H1 (cell line): ENCODE results near the gene SLC28A1. TPM values are rescaled to one million over a fixed set of nuclear protein-coding genes. Genes with fewer than 3 reads are reported as not detected.

ENCODE experiments used
- CTCF ChIA-PET: fragments of 300-600 bp; sonication (Branson Sonifier 250); formaldehyde crosslinking; loops from one replicate; lab custom pipeline; 2021; ENCODE audit not compliant: partially characterized antibody; lab: Charles Lee
- POLR2A ChIA-PET: fragments of 300-600 bp; sonication (Branson Sonifier 250); formaldehyde crosslinking; loops from one replicate; lab custom pipeline; 2021; ENCODE audit warnings: inconsistent platforms; ENCODE audit not compliant: partially characterized antibody; lab: Charles Lee
- DNase-seq, 2 experiments: peaks; one replicate each; pipeline versions ENCODE4 v3.0.0 to v3.0.0-alpha.2; 2010 to 2022; ENCODE audit warnings: low spot score in 2 of 2, low read depth in 1 of 2, mixed read lengths in 1 of 2
- FAIRE-seq: peaks from 2 replicates; lab custom pipeline; 2011; peaks lifted over from hg19 to GRCh38; lab: Jason Lieb, UNC
- H2AFZ ChIP-seq: 2 replicates; pipeline ENCODE4 v1.8.1; 2012; ENCODE audit warnings: low read length, inconsistent platforms
- H2AK5ac ChIP-seq: 2 replicates; pipeline ENCODE4 v1.6.1; 2013; ENCODE audit warnings: low read depth, low read length
- H2BK120ac ChIP-seq: replicated peaks from 2 replicates; pipeline ENCODE3; 2013; ENCODE audit warnings: low read depth, low read length, inconsistent platforms
- H2BK12ac ChIP-seq: 2 replicates; pipeline ENCODE4 v1.6.1; 2013; ENCODE audit warnings: low read depth, low read length
- H2BK15ac ChIP-seq: 2 replicates; pipeline ENCODE4 v1.6.1; 2013; ENCODE audit warnings: low read length
- H2BK20ac ChIP-seq: 2 replicates; pipeline ENCODE4 v1.6.1; 2013; ENCODE audit warnings: low read length
- H2BK5ac ChIP-seq: 2 replicates; pipeline ENCODE4 v1.6.1; 2013; ENCODE audit warnings: low read depth, low read length
- H3K14ac ChIP-seq: 2 replicates; pipeline ENCODE4 v1.6.1; 2013; ENCODE audit warnings: inconsistent platforms; ENCODE audit not compliant: insufficient read length
- H3K18ac ChIP-seq: 2 replicates; pipeline ENCODE4 v1.6.1; 2013; ENCODE audit warnings: low read length; ENCODE audit errors: extremely low read depth
- H3K23ac ChIP-seq: 2 replicates; pipeline ENCODE4 v1.6.1; 2013; ENCODE audit warnings: inconsistent platforms; ENCODE audit not compliant: insufficient read length
- H3K23me2 ChIP-seq: 2 replicates; pipeline ENCODE4 v1.6.1; 2013; ENCODE audit warnings: low read depth, low read length
- H3K27ac ChIP-seq: 2 replicates; pipeline ENCODE4 v1.6.1; 2011; ENCODE audit warnings: low read depth, low read length, inconsistent platforms
- H3K27me3 ChIP-seq, 4 experiments: replicated peaks in 1 of 4; 1 replicate in 1 of 4; 2 replicates in 3 of 4; pipeline versions ENCODE4 v1.6.1 to v1.8.1; 2011 to 2013; ENCODE audit warnings: low read length in 3 of 4, mild to moderate bottlenecking in 3 of 4, inconsistent platforms in 2 of 4, mixed read lengths in 2 of 4, moderate library complexity in 1 of 4; ENCODE audit not compliant: control insufficient read depth in 3 of 4, insufficient read depth in 3 of 4; ENCODE audit errors: extremely low read depth in 1 of 4
- H3K36me3 ChIP-seq, 4 experiments: 2 replicates each; pipeline versions ENCODE4 v1.6.1 to v1.8.1; 2011 to 2013; ENCODE audit warnings: mild to moderate bottlenecking in 4 of 4, low read length in 3 of 4, moderate library complexity in 2 of 4, control low read depth in 1 of 4, inconsistent platforms in 1 of 4; ENCODE audit not compliant: insufficient read depth in 4 of 4, control insufficient read depth in 2 of 4
- H3K4ac ChIP-seq: replicated peaks from 2 replicates; pipeline ENCODE3; 2013; ENCODE audit warnings: low read length, low read depth, mixed read lengths, inconsistent platforms; ENCODE audit not compliant: insufficient read length
- H3K4me1 ChIP-seq, 4 experiments: replicated peaks in 1 of 4; 1 replicate in 1 of 4; 2 replicates in 3 of 4; pipeline versions ENCODE4 v1.6.1 to v1.8.1; 2011 to 2013; ENCODE audit warnings: low read length in 3 of 4, inconsistent platforms in 2 of 4, mixed read lengths in 1 of 4; ENCODE audit not compliant: insufficient read depth in 4 of 4, control insufficient read depth in 3 of 4
- H3K4me2 ChIP-seq, 2 experiments: 2 replicates each; pipeline versions ENCODE4 v1.6.1 to v1.8.1; 2011 to 2013; ENCODE audit warnings: low read depth in 2 of 2, low read length in 2 of 2, control low read depth in 1 of 2, inconsistent platforms in 1 of 2, mild to moderate bottlenecking in 1 of 2; ENCODE audit not compliant: insufficient read depth in 1 of 2
- H3K4me3 ChIP-seq, 4 experiments: fragments of 200-600, 300-600 bp in 1 of 4; sonication (generic), shearing (Covaris generic), sonication (Bioruptor Twin) in 1 of 4; 2 replicates each; pipeline versions ENCODE4 v1.5.1 to v1.8.1; 2011 to 2016; ENCODE audit warnings: low read length in 4 of 4, low read depth in 3 of 4, control low read depth in 2 of 4, inconsistent platforms in 2 of 4, mild to moderate bottlenecking in 2 of 4, mixed read lengths in 1 of 4, moderate library complexity in 1 of 4; ENCODE audit not compliant: insufficient read depth in 2 of 4; ENCODE audit errors: extremely low read depth in 1 of 4
- H3K56ac ChIP-seq: replicated peaks from 2 replicates; pipeline ENCODE3; 2013; ENCODE audit warnings: low read depth, mild to moderate bottlenecking, mixed read lengths, low read length, inconsistent platforms; ENCODE audit not compliant: insufficient read length
- H3K79me1 ChIP-seq: 2 replicates; pipeline ENCODE4 v1.6.1; 2013; ENCODE audit warnings: low read depth, low read length, control low read depth
- H3K79me2 ChIP-seq, 2 experiments: 2 replicates each; pipeline versions ENCODE4 v1.6.1 to v1.8.1; 2012 to 2013; ENCODE audit warnings: low read length in 2 of 2, mild to moderate bottlenecking in 2 of 2, inconsistent platforms in 1 of 2; ENCODE audit not compliant: insufficient read depth in 2 of 2, control insufficient read depth in 1 of 2
- H3K9ac ChIP-seq, 4 experiments: replicated peaks in 1 of 4; 1 replicate in 1 of 4; 2 replicates in 3 of 4; pipeline versions ENCODE4 v1.6.1 to v1.8.1; 2011 to 2013; ENCODE audit warnings: low read depth in 3 of 4, low read length in 3 of 4, control low read depth in 2 of 4, mild to moderate bottlenecking in 2 of 4, moderate library complexity in 2 of 4, inconsistent platforms in 1 of 4; ENCODE audit errors: extremely low read depth in 1 of 4
- H3K9me3 ChIP-seq, 2 experiments: 2 replicates each; pipeline versions ENCODE4 v1.6.1 to v1.8.1; 2012 to 2013; ENCODE audit warnings: mild to moderate bottlenecking in 2 of 2, moderate library complexity in 2 of 2, control low read depth in 1 of 2, inconsistent platforms in 1 of 2, low read depth in 1 of 2, low read length in 1 of 2, mixed read lengths in 1 of 2; ENCODE audit not compliant: insufficient read depth in 2 of 2
- H4K20me1 ChIP-seq, 2 experiments: replicated peaks in 1 of 2; 2 replicates each; pipeline versions ENCODE3 to v1.8.1; 2011 to 2013; ENCODE audit warnings: inconsistent platforms in 2 of 2, low read length in 2 of 2, mild to moderate bottlenecking in 1 of 2; ENCODE audit not compliant: insufficient read depth in 2 of 2, control insufficient read depth in 1 of 2
- H4K5ac ChIP-seq: 2 replicates; pipeline ENCODE4 v1.6.1; 2013; ENCODE audit warnings: low read length, low read depth, mixed read lengths, inconsistent platforms; ENCODE audit not compliant: insufficient read length
- H4K8ac ChIP-seq: 2 replicates; pipeline ENCODE4 v1.8.0; 2013; ENCODE audit warnings: mild to moderate bottlenecking, moderate library complexity, low read length, inconsistent platforms; ENCODE audit not compliant: insufficient read depth; ENCODE audit errors: extremely low read depth
- H4K91ac ChIP-seq: replicated peaks from 2 replicates; pipeline ENCODE3; 2013; ENCODE audit warnings: low read length, mixed read lengths, inconsistent platforms; ENCODE audit not compliant: insufficient read length
- BACH1 ChIP-seq: IDR thresholded peaks from 2 replicates; pipeline ENCODE4 v1.6.1; 2012; ENCODE audit warnings: low read length, improper control_type of control experiment
- CREB1 ChIP-seq: IDR thresholded peaks from 2 replicates; pipeline ENCODE4 v1.6.1; 2012; ENCODE audit warnings: inconsistent platforms
- EGR1 ChIP-seq: IDR thresholded peaks from 2 replicates; pipeline ENCODE4 v1.6.1; 2011; ENCODE audit warnings: low read depth, low read length, borderline replicate concordance
- EP300 ChIP-seq, 2 experiments: IDR thresholded peaks; 1 replicate in 1 of 2; 2 replicates in 1 of 2; pipeline ENCODE4 v1.6.1; 2011 to 2012; ENCODE audit warnings: low read depth in 2 of 2, low read length in 2 of 2, mild to moderate bottlenecking in 2 of 2, borderline replicate concordance in 1 of 2, inconsistent platforms in 1 of 2, moderate library complexity in 1 of 2
- JUN ChIP-seq: IDR thresholded peaks from 2 replicates; pipeline ENCODE4 v1.6.1; 2011; ENCODE audit warnings: low read depth, mild to moderate bottlenecking, improper control_type of control experiment, low read length
- MAX ChIP-seq: IDR thresholded peaks from 2 replicates; pipeline ENCODE4 v1.6.1; 2012; ENCODE audit warnings: inconsistent platforms
- NRF1 ChIP-seq: IDR thresholded peaks from 2 replicates; pipeline ENCODE4 v1.6.1; 2011; ENCODE audit warnings: mild to moderate bottlenecking, low read depth, low read length, improper control_type of control experiment
- RNF2 ChIP-seq: fragments of 200-900, 300-1000 bp; sonication (generic); IDR thresholded peaks from 2 replicates; pipeline ENCODE4 v1.7.1; 2016; ENCODE audit warnings: borderline replicate concordance, low read depth, mild to moderate bottlenecking, antibody characterized with exemption, low read length; ENCODE audit not compliant: poor library complexity, severe bottlenecking; ENCODE audit errors: missing control alignments
- ZNF274 ChIP-seq: IDR thresholded peaks from 2 replicates; pipeline ENCODE4 v1.7.0; 2012; ENCODE audit warnings: low read length, borderline replicate concordance; ENCODE audit errors: extremely low read depth
- WGBS, 2 experiments: shearing (Covaris generic) in 1 of 2; methylation state at CpG; one replicate each; pipeline versions ENCODE4 v1.1.6 to v1.1.7; 2013 to 2015; ENCODE audit warnings: low lambda C conversion rate in 2 of 2, mixed read lengths in 2 of 2, inconsistent platforms in 1 of 2, low coverage in 1 of 2, missing lambda C conversion rate in 1 of 2; ENCODE audit not compliant: insufficient replicate concordance in 2 of 2, insufficient coverage in 1 of 2, insufficient read length in 1 of 2; ENCODE audit errors: extremely low coverage in 1 of 2, missing lambda C conversion rate in 1 of 2; 5-methylcytosine and 5-hydroxymethylcytosine counted together
- polyA plus RNA-seq, 7 experiments: library from polyadenylated mRNA; depleted of rRNA in 3 of 7; stranded (reverse) in 5 of 7; unstranded in 2 of 7; fragments of >200 nt in 5 of 7; fragments of 200-250 nt in 2 of 7; gene quantifications; 1 replicate in 5 of 7; 2 replicates in 1 of 7; 4 replicates in 1 of 7; pipeline versions ENCODE4 v1.2.1 to v1.2.3, GENCODE V29; 2011 to 2013; ENCODE audit warnings: missing spikeins in 2 of 7, mixed read lengths in 2 of 7
- total RNA-seq: library from RNA; stranded (reverse); fragmentation: NEBNext Ultra II Directional; extraction: Animal tissue kit (Norgen Biotek cat#: 25700); gene quantifications from 2 replicates; pipeline ENCODE4 v1.2.1, GENCODE V29; 2021

The SLC28A1 gene
- total and polyA plus RNA-seq, 2 of the 8 experiments (the other 6 are each of a cell fraction or from before 2014, with no cell fraction given) = 0.09 TPM; not detected in 1

DNA sequence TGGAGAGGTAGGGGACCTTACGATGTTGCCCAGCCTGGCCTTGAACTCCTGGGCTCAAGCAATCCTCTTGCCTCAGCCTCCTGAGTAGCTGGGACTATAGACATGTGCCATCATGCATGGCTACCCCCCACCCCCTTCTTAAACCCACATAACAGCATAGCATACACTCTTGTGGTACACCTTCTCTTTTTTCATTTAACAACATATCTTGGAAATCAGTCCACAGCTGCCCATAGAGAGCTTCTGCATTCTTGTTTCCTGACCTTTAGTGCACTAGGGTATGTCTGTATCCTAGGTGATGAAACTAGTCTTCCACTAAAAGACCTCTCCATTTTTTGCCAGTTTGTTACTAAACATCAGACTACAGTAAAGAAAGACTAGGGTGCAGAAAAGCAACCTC lies 33.0 kb downstream of the SLC28A1 start:
- H2AFZ ChIP-seq = no peak overlapping the region
- TF ChIP-seq MAX (no peak), EP300 (IDR thresholded peaks at IDR 0.05; ENCODE audit: borderline replicate concordance in 1 of 2, low read depth in 2 of 2, low read length in 2 of 2) (no peak), CREB1 (no peak), BACH1 (no peak), EGR1 (no peak), JUN (no peak), NRF1 (no peak), RNF2 (no peak), ZNF274 (no peak)
- TF ChIP-seq, all 59 proteins: peak for 0
- no peaks in the 10 kb centered on the region for H3K23me2 ChIP-seq
- H3K79me1 ChIP-seq = no peaks in the 10 kb centered on the region
- CTCF ChIA-PET = interaction anchor here (0.9 to 1.1 kb wide), 3 partner anchors 11 to 346 kb away, joined by 3 to 9 read pairs (median 4); no protein-coding TSS in a partner anchor
- no peak overlapping the region for H3K18ac ChIP-seq
- no peak for DNase-seq
- H2BK5ac ChIP-seq = no peak overlapping the region
- 100% methylated on average over 1 of the region's 1 CpG; no CpG with 5 or more reads in 1 of the 2 experiments for WGBS, 2 experiments
- H4K5ac ChIP-seq = no peak overlapping the region
- no peak overlapping the region for H2AK5ac ChIP-seq
- H2BK120ac ChIP-seq = no peak overlapping the region
- H3K4me2 ChIP-seq = no peak overlapping the region
- no peak overlapping the region for H2BK12ac ChIP-seq
- FAIRE-seq = no peak
- H3K9me3 ChIP-seq = no peaks in the 10 kb centered on the region
- H3K4me1 ChIP-seq = no peaks in the 10 kb centered on the region
- no peaks in the 10 kb centered on the region for H3K36me3 ChIP-seq
- H3K4ac ChIP-seq = no peak overlapping the region
- H3K27me3 ChIP-seq = no peaks in the 10 kb centered on the region
- POLR2A ChIA-PET = no interaction called here
- no peak overlapping the region for H3K4me3 ChIP-seq
- H3K56ac ChIP-seq = no peak overlapping the region
- no peak overlapping the region for H2BK15ac ChIP-seq
- no peak overlapping the region for H3K14ac ChIP-seq
- H3K9ac ChIP-seq = no peak overlapping the region
- no peak overlapping the region for H3K27ac ChIP-seq
- no peaks in the 10 kb centered on the region for H4K20me1 ChIP-seq
- H4K91ac ChIP-seq = no peak overlapping the region
- H3K79me2 ChIP-seq = no peaks in the 10 kb centered on the region
- no peak overlapping the region for H2BK20ac ChIP-seq
- no peak overlapping the region for H3K23ac ChIP-seq
- H4K8ac ChIP-seq = no peak overlapping the region
